Sciatic nerve (tissue), 2 donors: Measurements from ENCODE around the gene VSIG4. TPM values are rescaled to one million over a fixed set of nuclear protein-coding genes. Genes with fewer than 3 reads are reported as not detected.
A peak's percentile ranks its signal among the peaks of the same experiment; 100 is the strongest.

Experiments used
- ATAC-seq: fragments of 200-7000 bp; cut with Tn5 transposase; one replicate; pipeline ENCODE4 v1.9.1; 2020; ENCODE audit warnings: mild to moderate bottlenecking, moderate library complexity
- DNase-seq: peaks from one replicate; pipeline ENCODE4 v3.0.0-alpha.2; 2020; ENCODE audit warnings: low spot score
- intact Hi-C: fragments of 100-400 bp; cut with DNase I; formaldehyde crosslinking; loops from one replicate; pipeline ENCODE4 v1.14.2; 2022
- total RNA-seq: library from RNA; stranded (reverse); fragmentation: NEBNext Ultra II Directional; extraction: Animal tissue kit (Norgen Biotek cat#: 25700); gene quantifications from one replicate; pipeline ENCODE4 v1.2.1, GENCODE V29; 2021
- donor health status: DM: no; HTN: no; CAD: no.
- donor health status: DM: no; HTN: no; CAD: no.

The VSIG4 gene
- total RNA-seq, 1 donor from 2014 or later = 31.8 TPM

- intact Hi-C loops = no loop called here
- no peak for ATAC-seq
- DNase-seq = no peak
Measured at GRCh38 chrX:66030505-66031317, 9.2 kb downstream of the VSIG4 start.

- intact Hi-C loops = no loop called here
- DNase-seq = no peak
- ATAC-seq = no peak
Measured at GRCh38 chrX:66028936-66029335, 10.9 kb downstream of the VSIG4 start.

DNA sequence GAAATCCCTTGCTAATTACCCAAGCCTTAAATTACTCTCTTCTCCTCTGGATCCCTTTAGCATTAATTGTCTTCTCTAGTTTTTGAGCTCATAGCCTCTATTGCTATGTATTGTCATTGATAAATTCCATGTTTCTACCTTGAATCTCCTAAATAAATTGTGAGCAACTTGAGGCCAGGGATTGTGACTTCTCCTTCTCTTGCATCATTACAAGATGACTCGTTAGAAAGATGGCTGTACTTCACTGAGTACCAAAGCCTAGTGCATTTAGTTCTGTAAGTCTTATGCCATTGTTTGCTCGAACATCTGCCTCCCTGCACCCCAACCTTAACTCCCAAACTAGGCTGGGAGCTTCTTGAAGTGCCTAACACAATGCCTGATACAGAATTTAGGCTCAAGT is 15.3 kb downstream of the VSIG4 start:
- intact Hi-C loops = no loop called here
- no peak for ATAC-seq
- no peak for DNase-seq

DNA sequence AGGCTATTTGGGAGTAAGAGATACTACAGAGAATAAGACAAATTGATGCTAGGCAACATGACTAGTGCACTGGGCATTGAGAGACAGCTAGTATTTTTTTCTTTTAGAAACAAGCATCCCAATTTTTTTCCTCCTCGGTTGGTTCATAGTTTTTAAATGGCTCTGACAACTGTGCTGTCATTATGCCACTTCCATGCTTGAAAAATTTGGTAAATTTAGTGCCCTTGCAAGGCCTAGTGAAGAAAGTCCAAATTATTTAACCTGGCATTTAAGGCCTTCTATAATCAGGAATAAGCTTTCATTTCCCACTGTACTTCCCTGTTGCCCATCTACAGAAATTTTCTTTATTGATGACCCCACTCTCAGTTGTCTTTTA is 15.8 kb downstream of the VSIG4 start:
- no peak for ATAC-seq
- intact Hi-C loops = no loop called here
- no peak for DNase-seq

DNA sequence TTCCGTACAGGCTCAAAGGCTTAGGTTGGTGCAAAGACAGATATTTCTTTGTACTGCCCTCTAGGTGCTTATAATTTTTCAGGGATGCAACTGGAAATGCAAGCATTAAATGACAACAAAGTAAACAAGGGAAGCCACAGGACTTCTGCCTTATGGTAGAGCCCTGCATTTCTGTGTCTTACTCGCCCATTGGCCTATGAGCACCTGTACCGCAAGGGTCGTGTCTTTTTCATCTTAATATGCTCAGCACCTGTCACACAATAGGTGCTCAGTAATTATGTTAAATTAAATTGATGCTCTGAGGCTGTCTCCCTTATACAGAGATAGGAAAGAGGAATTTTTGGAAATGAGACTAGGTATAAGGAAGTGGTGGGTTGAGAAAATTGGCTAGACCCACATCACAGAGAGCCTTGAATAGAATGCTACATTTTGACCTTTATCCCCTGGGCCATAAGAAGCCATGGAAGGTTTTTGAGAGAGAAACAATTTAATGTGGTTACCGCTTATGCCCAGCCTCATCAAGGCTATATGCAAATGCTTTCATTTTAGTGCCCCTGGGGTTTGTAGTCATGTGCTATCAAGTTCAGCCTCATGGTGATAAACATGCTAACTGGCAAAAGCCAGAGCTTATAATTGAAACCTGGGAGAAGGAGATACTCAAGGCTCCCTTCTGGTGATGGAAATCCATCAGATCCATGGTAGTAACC is 16.3 kb downstream of the VSIG4 start:
- intact Hi-C loops = no loop called here
- no peak for ATAC-seq
- DNase-seq = no peak

- ATAC-seq = no peak
- intact Hi-C loops = no loop called here
- DNase-seq = no peak
Measured at GRCh38 chrX:66022632-66023384, 17.1 kb downstream of the VSIG4 start.

- no peak for ATAC-seq
Measured at GRCh38 chrX:66021765-66022631, 17.9 kb downstream of the VSIG4 start.

GRCh38 chrX:66021401-66021764 is 18.5 kb downstream of the VSIG4 start:
- ATAC-seq = no peak
- intact Hi-C loops = no loop called here
- DNase-seq = no peak

More at GRCh38 chrX:66021765-66022631, 17.9 kb downstream of the VSIG4 start:
- DNase-seq = no peak
- intact Hi-C loops = no loop called here

DNA sequence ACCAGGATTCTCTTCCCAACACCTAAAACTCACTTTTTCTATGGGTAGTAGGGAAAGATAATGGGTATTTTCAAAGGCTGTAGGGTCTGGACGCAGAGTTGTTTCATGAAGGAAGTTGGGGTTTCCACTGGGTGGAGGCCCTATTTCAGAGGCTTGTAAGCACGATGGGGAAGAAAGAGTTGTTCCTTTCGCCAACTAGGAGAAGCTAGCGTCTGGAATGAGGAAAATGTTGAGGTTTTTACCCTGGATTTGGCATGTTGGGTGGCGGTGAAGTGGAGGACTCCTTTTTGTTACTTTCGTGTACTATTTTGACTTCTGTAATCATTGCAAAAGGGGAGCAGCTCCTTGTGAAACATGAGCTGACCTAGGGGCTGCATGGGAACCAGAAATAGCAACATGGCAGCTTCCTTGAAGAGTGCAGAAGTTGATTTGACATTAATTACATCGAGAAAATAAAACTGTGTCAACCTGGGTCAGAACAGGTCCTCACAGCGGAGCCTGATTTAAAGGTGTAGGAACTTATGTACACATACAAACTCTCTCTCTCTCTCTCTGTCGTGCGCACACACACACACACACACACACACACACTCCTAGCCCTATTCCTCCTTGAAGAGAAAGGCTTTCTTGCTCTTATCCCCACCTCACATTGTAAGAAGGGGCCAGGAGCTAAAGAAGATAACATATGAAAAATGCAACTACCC is 19.1 kb downstream of the VSIG4 start:
- intact Hi-C loops = no loop called here
- DNase-seq (no peak), ATAC-seq (no peak)

GRCh38 chrX:66019974-66020373 is 19.9 kb downstream of the VSIG4 start:
- no peak for ATAC-seq
- intact Hi-C loops = no loop called here
- DNase-seq = no peak

GRCh38 chrX:66019310-66019652 is 20.6 kb downstream of the VSIG4 start:
- intact Hi-C loops = no loop called here
- DNase-seq (no peak), ATAC-seq (no peak)

DNA sequence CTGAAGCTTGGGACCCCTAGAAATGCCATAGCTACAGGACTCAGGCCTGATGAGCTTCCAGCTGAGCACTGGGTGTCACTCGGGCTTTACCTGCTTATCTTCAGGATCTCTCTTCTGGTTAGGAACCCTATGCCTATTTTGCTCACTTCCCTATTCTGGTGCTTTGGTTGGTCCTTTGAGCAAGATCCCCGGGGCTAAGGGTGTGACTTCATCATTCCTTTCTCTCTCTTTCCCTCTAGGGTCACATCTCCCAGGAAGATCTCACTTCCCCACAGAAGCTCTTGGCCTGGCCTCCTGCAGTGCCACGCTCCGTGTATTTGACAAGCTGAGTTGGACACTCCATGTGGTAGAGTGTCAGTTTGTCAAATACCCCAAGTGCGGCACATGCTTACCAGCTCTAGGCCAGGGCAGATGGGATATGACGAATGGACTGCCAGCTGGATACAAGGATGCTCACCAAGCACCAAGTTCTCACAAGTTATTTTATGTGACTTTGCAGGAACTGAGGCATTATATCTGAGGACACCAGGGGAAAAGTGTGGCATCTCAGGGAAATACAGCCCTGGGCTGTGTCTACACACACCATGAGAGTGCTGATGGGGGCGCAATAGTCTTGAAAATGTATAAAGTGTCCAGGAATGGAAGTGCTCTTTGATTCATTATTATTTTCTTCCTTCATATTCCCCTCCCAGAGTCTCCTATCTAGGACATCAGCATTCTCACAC is 21.1 kb downstream of the VSIG4 start:
- intact Hi-C loops = no loop called here
- DNase-seq = no peak
- no peak for ATAC-seq

DNA sequence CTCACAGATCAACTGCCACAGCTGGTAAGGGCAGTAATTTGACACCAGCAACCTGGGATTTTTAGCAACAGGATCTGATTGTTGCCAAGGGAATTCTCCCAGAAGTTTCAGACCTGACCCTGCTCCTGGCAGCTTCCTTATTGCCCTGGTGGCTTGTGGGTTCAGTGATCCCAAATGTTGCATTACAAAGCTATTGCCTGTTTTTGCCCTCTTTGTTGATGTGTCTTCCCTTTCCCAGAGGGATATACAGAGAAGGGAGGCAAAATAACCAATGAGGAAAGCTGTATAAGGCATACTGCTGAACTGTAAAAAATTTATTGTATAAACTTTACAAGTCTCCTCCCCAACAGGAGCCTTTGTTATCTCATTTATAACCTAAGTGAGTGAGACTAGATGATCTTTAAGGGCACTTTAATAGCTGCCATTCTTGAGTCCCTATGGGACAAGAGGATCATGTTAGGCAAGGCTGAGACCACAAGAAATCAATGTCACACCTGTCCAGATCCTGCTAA is 22.2 kb downstream of the VSIG4 start:
- DNase-seq = no peak
- intact Hi-C loops = no loop called here
- no peak for ATAC-seq

- intact Hi-C loops = no loop called here
- no peak for ATAC-seq
- no peak for DNase-seq
Measured at GRCh38 chrX:66016905-66017658, 22.8 kb downstream of the VSIG4 start.

GRCh38 chrX:66015900-66016689 is 23.8 kb downstream of the VSIG4 start:
- no peak for ATAC-seq
- DNase-seq = no peak
- intact Hi-C loops = no loop called here

GRCh38 chrX:66015152-66015831 is 24.6 kb downstream of the VSIG4 start:
- no peak for DNase-seq
- peak; percentile 84 for ATAC-seq
- intact Hi-C loops = no loop called here
